CD8-positive, alpha-beta memory T cell (primary cell): ENCODE results near the gene ZFHX3. TPM values are rescaled to one million over a fixed set of nuclear protein-coding genes. Genes with fewer than 3 reads are reported as not detected.

Source experiments
- CTCF ChIA-PET: fragments of 350-600 bp; sonication (Branson Sonifier 250); formaldehyde crosslinking; loops from one replicate; lab custom pipeline; 2021; ENCODE audit warnings: antibody characterized with exemption; lab: Charles Lee
- POLR2A ChIA-PET: fragments of 350-600 bp; sonication (Branson Sonifier 250); formaldehyde crosslinking; loops from one replicate; lab custom pipeline; 2021; ENCODE audit warnings: antibody characterized with exemption; lab: Charles Lee
- DNase-seq, 5 donors: peaks; one replicate each; pipeline versions ENCODE4 v3.0.0 to v3.0.0-alpha.2; 2020 to 2022; ENCODE audit warnings: mixed read lengths in 1 of 5
- H3K27ac ChIP-seq: one replicate; pipeline ENCODE4 v1.7.0; 2013; ENCODE audit warnings: low read depth, mild to moderate bottlenecking, low read length, moderate library complexity
- H3K27me3 ChIP-seq: 2 replicates; pipeline ENCODE4 v1.7.0; 2013; ENCODE audit warnings: low read length, mild to moderate bottlenecking; ENCODE audit not compliant: insufficient read depth, poor library complexity, severe bottlenecking
- H3K36me3 ChIP-seq: 2 replicates; pipeline ENCODE4 v1.7.0; 2013; ENCODE audit warnings: mild to moderate bottlenecking, low read length, moderate library complexity; ENCODE audit not compliant: insufficient read depth
- H3K4me1 ChIP-seq: 2 replicates; pipeline ENCODE4 v1.7.0; 2013; ENCODE audit warnings: mild to moderate bottlenecking, low read length, moderate library complexity; ENCODE audit not compliant: insufficient read depth
- H3K4me3 ChIP-seq: 2 replicates; pipeline ENCODE4 v1.7.0; 2013; ENCODE audit warnings: mild to moderate bottlenecking, low read length
- H3K9me3 ChIP-seq: 2 replicates; pipeline ENCODE4 v1.7.0; 2013; ENCODE audit warnings: mild to moderate bottlenecking, low read length
- H3K27ac Mint-ChIP-seq, 8 donors: one replicate each; pipeline ENCODE4 v1.8.0; 2020 to 2021; ENCODE audit warnings: mixed read lengths in 8 of 8, mild to moderate bottlenecking in 6 of 8, inconsistent platforms in 3 of 8, moderate library complexity in 3 of 8
- H3K27me3 Mint-ChIP-seq, 2 donors: one replicate each; pipeline ENCODE4 v1.8.0; 2020 to 2021; ENCODE audit warnings: mixed read lengths in 2 of 2, mild to moderate bottlenecking in 1 of 2, moderate library complexity in 1 of 2
- H3K36me3 Mint-ChIP-seq, 3 donors: one replicate each; pipeline ENCODE4 v1.8.0; 2020 to 2021; ENCODE audit warnings: mixed read lengths in 3 of 3, inconsistent platforms in 1 of 3, mild to moderate bottlenecking in 1 of 3
- H3K4me1 Mint-ChIP-seq, 3 donors: one replicate each; pipeline ENCODE4 v1.8.0; 2020 to 2021; ENCODE audit warnings: mixed read lengths in 3 of 3, inconsistent platforms in 1 of 3, mild to moderate bottlenecking in 1 of 3
- H3K4me3 Mint-ChIP-seq, 7 donors: one replicate each; pipeline ENCODE4 v1.8.0; 2020 to 2021; ENCODE audit warnings: mixed read lengths in 7 of 7, mild to moderate bottlenecking in 6 of 7, moderate library complexity in 4 of 7, inconsistent platforms in 2 of 7
- H3K9me3 Mint-ChIP-seq, 5 donors: one replicate each; pipeline ENCODE4 v1.8.0; 2020 to 2022; ENCODE audit warnings: mixed read lengths in 5 of 5, mild to moderate bottlenecking in 3 of 5, moderate library complexity in 2 of 5, inconsistent platforms in 1 of 5
- polyA plus RNA-seq: library from polyadenylated mRNA; unstranded; fragments of 300-500 nt; fragmentation: Illumina TruSeq; gene quantifications from one replicate; pipeline ENCODE4 v1.2.3, GENCODE V29; 2021
- total RNA-seq, 2 experiments: library from RNA; stranded (reverse); gene quantifications; one replicate each; pipeline ENCODE4 v1.2.3, GENCODE V29; 2021

Gene ZFHX3
- total and polyA plus RNA-seq, 3 experiments from 2014 or later = 0.13 to 0.22 (median 0.20) TPM

DNA sequence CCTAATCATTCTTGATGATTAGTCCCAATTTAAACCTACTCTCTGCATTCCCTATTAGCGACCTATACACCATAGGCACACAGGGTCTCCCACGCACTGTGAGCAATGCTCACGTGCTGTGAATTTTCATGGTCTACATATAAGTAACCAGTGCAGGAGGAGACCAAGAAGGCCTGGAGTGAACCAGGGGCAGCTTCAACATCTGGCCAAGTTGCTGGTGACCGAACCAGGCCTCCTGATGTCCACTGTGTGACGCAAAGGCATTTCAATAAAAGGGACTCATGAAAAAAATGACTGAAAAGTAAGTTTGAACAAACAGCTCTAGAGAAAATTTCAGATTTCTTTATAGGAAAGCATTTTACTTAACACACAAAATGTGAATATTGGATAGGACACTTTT, 107.0 kb downstream of the ZFHX3 start:
- no peak overlapping the region for H3K27ac ChIP-seq
- H3K4me3 Mint-ChIP-seq = no peak overlapping the region
- no peaks in the 10 kb centered on the region for H3K27me3 ChIP-seq
- peaks cover 0 to 2% (median 0%) of the 10 kb centered on the region in 3 donors for H3K36me3 Mint-ChIP-seq
- no peaks in the 10 kb centered on the region for H3K4me1 ChIP-seq
- no peaks in the 10 kb centered on the region for H3K36me3 ChIP-seq
- H3K4me1 Mint-ChIP-seq = no peaks in the 10 kb centered on the region
- CTCF ChIA-PET = no interaction called here
- no peak for DNase-seq
- peaks cover 0 to 3% (median 0%) of the 10 kb centered on the region in 5 donors for H3K9me3 Mint-ChIP-seq
- H3K4me3 ChIP-seq = no peak overlapping the region
- POLR2A ChIA-PET = no interaction called here
- H3K27ac Mint-ChIP-seq = no peak overlapping the region
- H3K27me3 Mint-ChIP-seq = peaks cover 0 to 2% of the 10 kb centered on the region in 2 donors
- no peaks in the 10 kb centered on the region for H3K9me3 ChIP-seq

DNA sequence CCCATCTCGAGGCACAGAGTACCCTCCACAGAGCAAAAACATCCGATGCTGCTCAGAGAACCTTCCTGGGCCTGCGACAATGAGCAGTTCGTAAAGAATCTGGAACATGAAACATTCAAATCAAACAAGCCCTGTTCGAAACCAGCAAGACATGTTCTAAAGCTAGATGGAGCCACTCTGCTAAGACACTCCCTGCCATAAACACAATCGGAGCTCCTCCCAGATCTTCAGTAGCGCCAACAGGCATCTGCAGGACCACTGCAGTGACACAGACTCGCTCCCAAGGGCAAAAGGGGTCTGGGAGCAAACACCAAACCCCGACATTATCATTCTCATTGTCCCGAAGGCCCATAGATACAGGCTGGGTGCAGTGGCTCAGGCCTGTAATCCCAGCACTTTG, 108.7 kb downstream of the ZFHX3 start:
- POLR2A ChIA-PET = no interaction called here
- peaks cover 0 to 2% of the 10 kb centered on the region in 2 donors for H3K27me3 Mint-ChIP-seq

DNA sequence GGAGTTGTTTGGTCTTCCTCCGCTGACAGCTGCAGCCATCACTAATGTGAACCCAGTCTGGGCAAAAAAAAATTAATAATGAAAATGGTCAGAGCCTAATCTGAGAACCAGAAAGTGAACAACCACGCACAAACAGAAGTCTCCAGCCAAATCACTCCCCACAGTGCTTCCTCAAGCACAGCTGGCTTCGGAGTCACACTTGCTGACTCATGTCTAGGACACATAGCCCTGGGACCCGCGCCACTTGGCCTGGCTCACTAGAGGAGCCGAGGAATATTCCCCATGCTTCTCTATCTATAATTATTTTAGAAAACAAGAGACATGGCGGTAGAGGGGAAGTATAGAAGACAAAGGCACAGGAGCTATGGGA, 109.1 kb downstream of the ZFHX3 start:
- Histone ChIP-seq H3K27ac (no peak overlapping the region), H3K4me1 (no peaks in the 10 kb centered on the region), H3K36me3 (no peaks in the 10 kb centered on the region), H3K4me3 (no peak overlapping the region), H3K27me3 (no peaks in the 10 kb centered on the region), H3K9me3 (no peaks in the 10 kb centered on the region)
- Mint-ChIP-seq H3K27me3 (no peaks in the 10 kb centered on the region), H3K4me1 (no peaks in the 10 kb centered on the region), H3K27ac (no peak overlapping the region), H3K4me3 (no peak overlapping the region), H3K9me3 (peaks cover 0 to 3% (median 2%) of the 10 kb centered on the region in 5 donors), H3K36me3 (peaks cover 0 to 2% (median 0%) of the 10 kb centered on the region in 3 donors)
- DNase-seq = no peak
- POLR2A ChIA-PET = no interaction called here
- CTCF ChIA-PET = interaction anchor here (1.8 kb wide), 1 partner anchor 106 kb away, joined by 4 read pairs; no protein-coding TSS in a partner anchor

More for the DNA sequence above, 108.7 kb downstream of the ZFHX3 start:
- peaks cover 0 to 2% (median 0%) of the 10 kb centered on the region in 3 donors for H3K36me3 Mint-ChIP-seq
- no peak for DNase-seq
- CTCF ChIA-PET = interaction anchor here (1.8 kb wide), 1 partner anchor 107 kb away, joined by 4 read pairs; no protein-coding TSS in a partner anchor
- H3K4me1 Mint-ChIP-seq = no peaks in the 10 kb centered on the region
- H3K4me3 Mint-ChIP-seq = no peak overlapping the region
- Histone ChIP-seq H3K9me3 (no peaks in the 10 kb centered on the region), H3K36me3 (no peaks in the 10 kb centered on the region), H3K27me3 (no peaks in the 10 kb centered on the region), H3K4me3 (no peak overlapping the region), H3K4me1 (no peaks in the 10 kb centered on the region), H3K27ac (no peak overlapping the region)
- H3K27ac Mint-ChIP-seq = no peak overlapping the region
- peaks cover 0 to 3% (median 2%) of the 10 kb centered on the region in 5 donors for H3K9me3 Mint-ChIP-seq

DNA sequence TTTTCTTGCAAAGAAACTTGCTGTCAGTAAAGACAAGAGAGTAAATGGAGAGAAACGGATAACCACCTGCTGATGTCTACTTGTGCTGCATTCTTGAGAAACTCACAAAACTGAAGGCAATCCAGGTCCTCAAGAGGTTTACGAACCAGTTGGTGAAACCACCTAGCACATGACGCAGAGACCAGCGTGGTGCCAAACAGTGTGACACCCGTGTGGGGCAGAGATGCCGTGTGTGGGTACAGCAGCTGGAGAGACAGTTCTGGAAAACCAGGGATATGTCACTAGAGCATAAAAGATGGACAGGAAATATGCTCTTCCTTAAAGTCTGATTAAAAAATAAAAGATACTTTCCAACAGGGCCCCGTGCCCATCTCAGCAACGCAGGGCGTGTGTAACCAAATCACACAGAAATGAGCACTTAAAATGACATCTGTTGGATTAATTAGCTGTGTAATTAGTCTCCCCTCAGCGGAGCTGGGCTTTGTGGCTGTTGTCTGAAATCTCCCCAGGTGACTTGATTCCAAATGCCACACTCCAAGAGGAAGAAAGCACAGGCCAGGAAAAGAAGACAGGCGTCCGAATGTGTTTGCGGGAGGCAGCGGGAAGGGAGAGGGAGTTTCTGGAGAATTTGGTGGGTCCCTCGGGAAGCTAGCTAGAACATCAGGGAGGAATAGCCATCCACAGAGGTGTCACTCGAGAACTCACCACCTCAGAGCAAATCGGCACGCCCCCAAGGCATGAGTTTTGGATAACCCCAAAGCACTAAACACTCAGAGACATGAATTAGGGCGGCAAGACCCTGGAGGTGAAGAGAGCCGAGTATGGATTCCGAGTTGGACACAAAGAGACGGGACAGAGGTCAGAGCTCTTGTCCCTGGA, 109.8 kb downstream of the ZFHX3 start:
- Histone ChIP-seq H3K9me3 (no peaks in the 10 kb centered on the region), H3K27me3 (no peaks in the 10 kb centered on the region), H3K4me3 (no peak overlapping the region), H3K36me3 (no peaks in the 10 kb centered on the region), H3K4me1 (no peaks in the 10 kb centered on the region), H3K27ac (no peak overlapping the region)
- Mint-ChIP-seq H3K27me3 (no peaks in the 10 kb centered on the region), H3K9me3 (peaks cover 0 to 3% (median 2%) of the 10 kb centered on the region in 5 donors), H3K4me1 (no peaks in the 10 kb centered on the region), H3K4me3 (no peak overlapping the region), H3K36me3 (peaks cover 0 to 2% (median 0%) of the 10 kb centered on the region in 3 donors), H3K27ac (no peak overlapping the region)
- DNase-seq = no peak
- ChIA-PET POLR2A (no interaction called here), CTCF (interaction anchor here (1.8 kb wide), 1 partner anchor 106 kb away, joined by 4 read pairs; no protein-coding TSS in a partner anchor)

DNA sequence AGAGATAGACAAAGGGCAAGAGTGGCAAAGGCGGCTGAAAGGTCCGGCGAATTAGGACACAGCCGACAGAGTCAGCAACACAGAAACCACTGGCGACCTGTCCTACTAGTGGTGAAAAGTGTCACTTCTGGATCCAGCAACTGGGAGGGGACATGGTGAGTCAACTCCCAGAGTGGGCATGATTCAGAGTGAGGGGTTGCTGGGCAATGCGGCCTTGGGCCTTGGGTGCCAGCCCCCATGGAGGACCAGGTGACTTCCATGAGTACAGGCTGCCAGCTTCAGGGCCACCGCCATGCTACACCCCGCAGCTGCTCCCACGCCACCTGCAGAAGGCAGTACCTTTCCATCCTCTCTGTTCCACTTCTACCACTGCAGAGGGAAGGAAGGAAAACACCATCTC, 110.6 kb downstream of the ZFHX3 start:
- Histone ChIP-seq H3K36me3 (no peaks in the 10 kb centered on the region), H3K4me1 (no peaks in the 10 kb centered on the region), H3K9me3 (no peaks in the 10 kb centered on the region), H3K27me3 (no peaks in the 10 kb centered on the region), H3K4me3 (no peak overlapping the region), H3K27ac (no peak overlapping the region)
- Mint-ChIP-seq H3K27ac (no peak overlapping the region), H3K27me3 (no peaks in the 10 kb centered on the region), H3K4me3 (no peak overlapping the region), H3K4me1 (no peaks in the 10 kb centered on the region), H3K36me3 (peaks cover 0 to 2% (median 0%) of the 10 kb centered on the region in 3 donors), H3K9me3 (peaks cover 0 to 3% (median 2%) of the 10 kb centered on the region in 5 donors)
- DNase-seq = no peak
- CTCF ChIA-PET = no interaction called here
- POLR2A ChIA-PET = no interaction called here

DNA sequence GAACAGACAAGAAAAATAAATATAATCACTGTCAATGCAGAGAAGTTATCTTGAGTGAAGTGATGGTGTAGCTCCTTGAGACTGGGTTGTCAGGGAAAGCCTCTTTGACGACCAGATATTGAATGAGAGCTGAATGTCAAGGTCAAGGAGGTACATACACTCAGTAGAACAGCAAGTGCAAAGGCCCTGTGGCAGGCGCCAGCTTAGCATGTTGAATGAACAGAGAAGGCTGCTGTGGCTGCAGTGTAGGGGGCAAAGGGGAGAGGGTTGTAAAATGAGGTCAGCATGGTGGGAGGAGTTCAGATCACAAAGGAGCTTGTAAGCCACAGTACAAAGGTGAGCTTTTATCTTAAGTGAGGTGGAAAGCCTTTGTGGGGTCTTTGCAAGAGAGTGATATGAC, 111.5 kb downstream of the ZFHX3 start:
- no peaks in the 10 kb centered on the region for H3K27me3 Mint-ChIP-seq
- ChIA-PET POLR2A (no interaction called here), CTCF (no interaction called here)
- peaks cover 0 to 5% (median 0%) of the 10 kb centered on the region in 3 donors for H3K4me1 Mint-ChIP-seq
- H3K36me3 ChIP-seq = no peaks in the 10 kb centered on the region
- H3K4me1 ChIP-seq = no peaks in the 10 kb centered on the region
- no peaks in the 10 kb centered on the region for H3K9me3 ChIP-seq
- no peak overlapping the region for H3K27ac ChIP-seq
- no peak for DNase-seq
- no peak overlapping the region for H3K4me3 ChIP-seq
- H3K27ac Mint-ChIP-seq = no peak overlapping the region
- peaks cover 0 to 3% (median 2%) of the 10 kb centered on the region in 5 donors for H3K9me3 Mint-ChIP-seq
- no peak overlapping the region for H3K4me3 Mint-ChIP-seq
- peaks cover 0 to 2% (median 0%) of the 10 kb centered on the region in 3 donors for H3K36me3 Mint-ChIP-seq
- no peaks in the 10 kb centered on the region for H3K27me3 ChIP-seq

DNA sequence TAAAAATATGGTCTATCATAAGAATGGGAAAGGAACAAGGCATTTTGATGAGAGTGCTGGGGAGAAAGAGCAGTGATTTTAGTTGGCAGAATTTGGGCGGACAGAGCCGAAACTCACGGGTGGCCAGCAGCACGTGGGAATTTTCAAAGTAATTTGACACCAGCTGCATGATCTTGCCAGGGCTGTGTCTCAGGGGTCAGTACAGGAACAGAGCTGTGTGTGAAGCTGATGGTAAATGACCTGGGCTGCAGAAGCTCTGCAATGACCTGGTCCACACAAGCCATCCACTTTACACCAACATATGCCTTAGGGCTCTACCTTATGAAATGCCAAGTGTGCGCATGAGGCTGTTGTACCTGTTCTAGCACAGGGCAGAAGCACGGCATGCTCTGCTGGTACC, 112.0 kb downstream of the ZFHX3 start:
- POLR2A ChIA-PET = no interaction called here
- Histone ChIP-seq H3K27me3 (no peaks in the 10 kb centered on the region), H3K36me3 (no peaks in the 10 kb centered on the region), H3K4me3 (no peak overlapping the region), H3K4me1 (no peaks in the 10 kb centered on the region), H3K27ac (no peak overlapping the region), H3K9me3 (no peaks in the 10 kb centered on the region)
- H3K4me1 Mint-ChIP-seq = peaks cover 0 to 5% (median 0%) of the 10 kb centered on the region in 3 donors
- no peak for DNase-seq
- peaks cover 0 to 3% (median 2%) of the 10 kb centered on the region in 5 donors for H3K9me3 Mint-ChIP-seq
- H3K27ac Mint-ChIP-seq = no peak overlapping the region
- CTCF ChIA-PET = no interaction called here
- no peaks in the 10 kb centered on the region for H3K27me3 Mint-ChIP-seq
- H3K4me3 Mint-ChIP-seq = no peak overlapping the region
- H3K36me3 Mint-ChIP-seq = peaks cover 0 to 2% (median 0%) of the 10 kb centered on the region in 3 donors

DNA sequence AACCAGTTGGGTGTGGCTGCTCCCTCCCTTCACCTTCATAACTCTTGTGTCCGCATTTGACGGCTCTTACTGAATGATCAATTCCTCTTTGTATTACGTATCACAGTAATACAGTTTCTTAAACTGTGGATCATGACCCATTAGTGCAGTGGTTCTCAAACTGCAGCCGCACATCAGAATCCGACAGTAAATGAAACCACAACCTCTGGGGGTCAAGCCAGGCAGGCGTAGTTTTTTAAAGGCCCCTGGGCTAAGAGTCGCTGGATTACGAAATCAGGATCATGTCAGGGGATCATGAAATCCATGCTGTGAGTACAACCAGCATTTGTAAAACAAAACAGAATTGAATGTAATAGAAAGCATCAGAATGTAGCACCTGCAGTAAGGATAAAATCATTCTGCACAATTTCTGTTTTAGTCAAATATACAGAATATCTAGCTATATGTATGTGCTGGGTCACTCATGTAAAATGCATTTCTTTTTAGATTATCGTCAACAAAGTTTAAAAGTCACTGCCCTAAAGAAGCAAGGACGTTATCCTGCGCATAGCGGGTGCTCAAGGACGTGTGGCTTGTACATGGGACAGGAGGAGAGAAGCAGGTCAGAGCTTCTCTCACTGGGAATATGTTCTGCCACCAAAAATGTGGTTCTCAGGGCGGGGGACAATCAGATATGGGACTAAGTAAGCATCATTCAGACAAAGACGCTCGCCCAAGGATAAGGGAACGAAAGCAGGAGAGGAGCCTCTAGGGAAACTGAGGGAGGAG, 113.1 kb downstream of the ZFHX3 start:
- ChIA-PET CTCF (no interaction called here), POLR2A (no interaction called here)
- H3K4me1 ChIP-seq = no peaks in the 10 kb centered on the region

More for the DNA sequence above, 113.1 kb downstream of the ZFHX3 start:
- no peak overlapping the region for H3K4me3 ChIP-seq
- Mint-ChIP-seq H3K9me3 (peaks cover 0 to 2% (median 0%) of the 10 kb centered on the region in 5 donors), H3K27ac (no peak overlapping the region), H3K4me1 (peaks cover 0 to 5% (median 0%) of the 10 kb centered on the region in 3 donors), H3K36me3 (peaks cover 0 to 2% (median 0%) of the 10 kb centered on the region in 3 donors), H3K4me3 (no peak overlapping the region), H3K27me3 (no peaks in the 10 kb centered on the region)
- DNase-seq = no peak
- no peaks in the 10 kb centered on the region for H3K9me3 ChIP-seq
- no peak overlapping the region for H3K27ac ChIP-seq
- no peaks in the 10 kb centered on the region for H3K36me3 ChIP-seq
- no peaks in the 10 kb centered on the region for H3K27me3 ChIP-seq
